Endodermal cell (in vitro differentiated cells): ENCODE measurements around the gene CHST9. TPM values are rescaled to one million over a fixed set of nuclear protein-coding genes. Genes with fewer than 3 reads are reported as not detected.
A peak's percentile ranks its signal among the peaks of the same experiment; 100 is the strongest.
"Not testable (repeated sequence)": the region's sequence is repeated elsewhere in the genome, so short reads cannot be mapped to it uniquely, and the experiment has no call there.

ENCODE experiments used
- DNase-seq: peaks from one replicate; pipeline ENCODE4 v3.0.0-alpha.2; 2017
- H3K27ac ChIP-seq: 2 replicates; pipeline ENCODE4 v1.5.1; 2013; ENCODE audit warnings: mild to moderate bottlenecking, low read depth, low read length, moderate library complexity
- H3K27me3 ChIP-seq: 2 replicates; pipeline ENCODE4 v1.6.1; 2013; ENCODE audit warnings: mild to moderate bottlenecking, low read length, moderate library complexity; ENCODE audit not compliant: insufficient read depth, control insufficient read depth, poor library complexity, severe bottlenecking
- H3K36me3 ChIP-seq: 2 replicates; pipeline ENCODE4 v1.7.0; 2013; ENCODE audit warnings: mild to moderate bottlenecking, low read length, moderate library complexity; ENCODE audit not compliant: control insufficient read depth, insufficient read depth
- H3K4me1 ChIP-seq: one replicate; pipeline ENCODE4 v1.7.0; 2013; ENCODE audit warnings: low read length; ENCODE audit not compliant: control insufficient read depth, insufficient read depth
- H3K4me3 ChIP-seq: 2 replicates; pipeline ENCODE4 v1.5.1; 2013; ENCODE audit warnings: mild to moderate bottlenecking, low read length, moderate library complexity
- H3K9ac ChIP-seq: 2 replicates; pipeline ENCODE4 v1.6.1; 2013; ENCODE audit warnings: mild to moderate bottlenecking, low read length, moderate library complexity; ENCODE audit not compliant: poor library complexity, severe bottlenecking; ENCODE audit errors: extremely low read depth
- H3K9me3 ChIP-seq: 2 replicates; pipeline ENCODE4 v1.6.1; 2013; ENCODE audit warnings: mild to moderate bottlenecking, low read length, moderate library complexity; ENCODE audit not compliant: control insufficient read depth
- H3K27ac Mint-ChIP-seq: 2 replicates; pipeline ENCODE4 v1.8.0; 2020; ENCODE audit warnings: mixed read lengths
- H3K27me3 Mint-ChIP-seq: 2 replicates; pipeline ENCODE4 v1.8.0; 2021; ENCODE audit warnings: mild to moderate bottlenecking, mixed read lengths; ENCODE audit not compliant: insufficient read depth
- H3K36me3 Mint-ChIP-seq: 2 replicates; pipeline ENCODE4 v1.8.0; 2020; ENCODE audit warnings: low read depth, mixed read lengths
- H3K4me1 Mint-ChIP-seq: 2 replicates; pipeline ENCODE4 v1.8.0; 2020; ENCODE audit warnings: mixed read lengths
- H3K4me3 Mint-ChIP-seq: 2 replicates; pipeline ENCODE4 v1.8.0; 2020; ENCODE audit warnings: mild to moderate bottlenecking, moderate library complexity, mixed read lengths
- H3K9me3 Mint-ChIP-seq: 2 replicates; pipeline ENCODE4 v1.8.0; 2020; ENCODE audit warnings: mild to moderate bottlenecking, mixed read lengths
- CTCF ChIP-seq: fragments of 200-600 bp; sonication (generic); conservative IDR thresholded peaks from 2 replicates; pipeline ENCODE4 v1.5.0; 2021; ENCODE audit warnings: antibody characterized with exemption, mild to moderate bottlenecking
- WGBS, 2 experiments: methylation state at CpG; one replicate each; pipeline versions ENCODE4 v1.1.5 to v1.1.7; 2013; ENCODE audit warnings: missing lambda C conversion rate in 2 of 2, mixed read lengths in 1 of 2; ENCODE audit not compliant: insufficient coverage in 1 of 2, insufficient read length in 1 of 2; 5-methylcytosine and 5-hydroxymethylcytosine counted together
- long read RNA-seq, 4 experiments: library from polyadenylated mRNA in 2 of 4; library from RNA in 1 of 4; library from capped mRNA in 1 of 4; stranded (forward) in 3 of 4; unstranded in 1 of 4; transcript quantifications; one replicate each; pipeline ENCODE4 v2.0.0, GENCODE V29; 2020 to 2021; ENCODE audit warnings: inconsistent platforms in 1 of 4
- polyA plus RNA-seq, 2 experiments: library from polyadenylated mRNA; stranded (reverse); fragments of 50-300 nt; gene quantifications; one replicate each; pipeline ENCODE4 v1.2.3, GENCODE V29; 2013
- total RNA-seq, 2 donors: library from RNA; stranded (reverse); fragmentation: NEBNext Ultra II Directional in 1 of 2; extraction: Animal tissue kit (Norgen Biotek cat#: 25700) in 1 of 2; gene quantifications; 2 replicates in 1 of 2; 3 replicates in 1 of 2; pipeline ENCODE4 v1.2.1, GENCODE V29; 2021

The CHST9 gene
- total RNA-seq, result 10 to 100 TPM; 47.5 to 75.8 TPM
- polyA plus RNA-seq (2013, experiment 1 of 2), result 3.8 TPM
- 4.1 TPM for polyA plus RNA-seq (2013, experiment 2 of 2)
- long read RNA-seq, experiment 1, full-length matches to known transcripts, result 18 of 53 reads
- long read RNA-seq, experiment 1, partial matches to known transcripts, result 6 of 53 reads
- long read RNA-seq, experiment 1, other reads (novel, unspliced or antisense), result 29 of 53 reads
- long read RNA-seq, experiment 2, full-length matches to known transcripts, result 66 of 107 reads
- long read RNA-seq, experiment 2, partial matches to known transcripts, result 10 of 107 reads
- long read RNA-seq, experiment 2, other reads (novel, unspliced or antisense), result 31 of 107 reads
- long read RNA-seq, experiment 3, full-length matches to known transcripts, result 90 of 137 reads
- long read RNA-seq, experiment 3, partial matches to known transcripts, result 13 of 137 reads
- long read RNA-seq, experiment 3, other reads (novel, unspliced or antisense), result 34 of 137 reads
- long read RNA-seq, experiment 4, full-length matches to known transcripts, result 24 of 49 reads
- long read RNA-seq, experiment 4, partial matches to known transcripts, result 18 of 49 reads
- long read RNA-seq, experiment 4, other reads (novel, unspliced or antisense), result 7 of 49 reads

GRCh38 chr18:27185025-27185763 lies at the start of gene CHST9:
CHST9 (minus strand) TSS chr18:27185308; CDS start chr18:27142809, 42,499 bp downstream.
- peak; percentile 86 for DNase-seq
- no peak for TF ChIP-seq CTCF
- peaks cover 14% of the 10 kb centered on the region for H3K27me3 Mint-ChIP-seq
- no peak within 1 kb of the TSS for H3K27ac ChIP-seq
- no peak within 1 kb of the TSS for H3K9ac ChIP-seq
- H3K36me3 ChIP-seq, result no peaks in the 10 kb centered on the region
- H3K36me3 Mint-ChIP-seq, result no peaks in the 10 kb centered on the region
- peak within 1 kb of the TSS; percentile 42 for H3K27ac Mint-ChIP-seq
- peak within 1 kb of the TSS; percentile 78 for H3K4me3 Mint-ChIP-seq
- H3K9me3 Mint-ChIP-seq, result no peaks in the 10 kb centered on the region
- H3K27me3 ChIP-seq, result peaks cover 29% of the 10 kb centered on the region
- H3K4me3 ChIP-seq, result peak within 1 kb of the TSS; percentile 80
- H3K4me1 ChIP-seq, result no peaks in the 10 kb centered on the region
- no peaks in the 10 kb centered on the region for H3K9me3 ChIP-seq
- WGBS, 2 experiments, result 2 to 22% methylated on average over 6 to 54 of the region's 67 CpGs
- peaks cover 23% of the 10 kb centered on the region for H3K4me1 Mint-ChIP-seq

GRCh38 chr18:27232355-27232754 lies 47.2 kb upstream of the CHST9 start:
- Mint-ChIP-seq H3K27ac (peak overlapping the region; percentile 89), H3K4me1 (peaks cover 25% of the 10 kb centered on the region)
- peak; percentile 68 for DNase-seq
- H3K36me3 Mint-ChIP-seq, H3K4me1 ChIP-seq, H3K27ac ChIP-seq, H3K4me3 Mint-ChIP-seq, H3K27me3 ChIP-seq, H3K27me3 Mint-ChIP-seq, H3K4me3 ChIP-seq, H3K9me3 Mint-ChIP-seq, H3K36me3 ChIP-seq, H3K9me3 ChIP-seq, H3K9ac ChIP-seq: not testable (repeated sequence)
- 40 to 64% methylated on average over 2 to 6 of the region's 6 CpGs for WGBS, 2 experiments

DNA sequence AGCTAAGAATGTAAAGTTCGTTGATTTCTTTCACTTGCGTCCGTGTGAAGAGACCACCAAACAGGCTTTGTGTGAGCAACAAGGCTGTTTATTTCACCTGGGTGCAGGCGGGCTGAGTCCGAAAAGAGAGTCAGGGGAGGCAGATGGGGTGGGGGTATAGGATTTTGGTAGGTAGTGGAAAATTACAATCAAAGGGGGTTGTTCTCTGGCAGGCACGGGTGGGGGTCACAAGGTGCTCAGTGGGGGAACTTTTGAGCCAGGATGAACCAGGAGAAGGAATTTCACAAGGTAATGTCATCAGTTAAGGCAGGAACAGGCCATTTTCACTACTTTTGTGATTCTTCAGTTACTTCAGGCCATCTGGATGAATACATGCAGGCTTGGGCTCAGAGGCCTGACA lies 46.6 kb upstream of the CHST9 start:
- DNase-seq, result peak; percentile 74
- not testable (repeated sequence) for H3K27ac ChIP-seq, H3K27me3 ChIP-seq, H3K9me3 ChIP-seq, H3K9me3 Mint-ChIP-seq, H3K9ac ChIP-seq, H3K4me3 Mint-ChIP-seq, H3K36me3 Mint-ChIP-seq, H3K4me3 ChIP-seq, H3K4me1 ChIP-seq, H3K36me3 ChIP-seq, H3K27me3 Mint-ChIP-seq
- Mint-ChIP-seq H3K27ac (peak overlapping the region; percentile 93), H3K4me1 (peaks cover 26% of the 10 kb centered on the region)
- WGBS, 2 experiments, result 57 to 73% methylated on average over 6 of the region's 6 CpGs

DNA sequence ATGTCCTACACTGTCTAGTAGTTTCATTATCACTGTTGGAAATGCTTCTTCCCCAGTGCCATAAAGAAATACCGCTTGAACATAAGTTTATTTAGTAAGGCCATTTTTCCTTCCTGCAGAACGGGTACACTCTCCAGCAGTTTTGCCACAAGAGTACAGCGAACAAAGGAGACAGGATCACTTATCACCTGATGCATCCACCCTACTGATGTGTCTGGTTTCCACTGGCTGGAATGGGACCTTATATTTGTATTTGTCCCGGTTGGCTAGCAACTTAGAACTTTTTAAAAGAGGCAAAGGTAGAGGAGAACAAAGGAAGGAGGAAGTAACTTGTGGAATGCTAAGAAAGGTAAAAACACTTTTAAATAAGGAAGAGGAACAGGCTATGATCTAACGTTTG lies 46.1 kb upstream of the CHST9 start:
- not testable (repeated sequence) for H3K4me3 Mint-ChIP-seq, H3K9ac ChIP-seq, H3K4me1 ChIP-seq, H3K27ac ChIP-seq, H3K9me3 Mint-ChIP-seq, H3K36me3 Mint-ChIP-seq, H3K36me3 ChIP-seq, DNase-seq, H3K9me3 ChIP-seq, H3K27me3 Mint-ChIP-seq, H3K4me3 ChIP-seq, H3K27me3 ChIP-seq
- peak overlapping the region; percentile 93 for H3K27ac Mint-ChIP-seq
- peaks cover 31% of the 10 kb centered on the region for H3K4me1 Mint-ChIP-seq
- 62 to 86% methylated on average over 1 to 5 of the region's 5 CpGs for WGBS, 2 experiments
